Measurements from ENCODE around the gene TBC1D14.

The TBC1D14 gene

DNA sequence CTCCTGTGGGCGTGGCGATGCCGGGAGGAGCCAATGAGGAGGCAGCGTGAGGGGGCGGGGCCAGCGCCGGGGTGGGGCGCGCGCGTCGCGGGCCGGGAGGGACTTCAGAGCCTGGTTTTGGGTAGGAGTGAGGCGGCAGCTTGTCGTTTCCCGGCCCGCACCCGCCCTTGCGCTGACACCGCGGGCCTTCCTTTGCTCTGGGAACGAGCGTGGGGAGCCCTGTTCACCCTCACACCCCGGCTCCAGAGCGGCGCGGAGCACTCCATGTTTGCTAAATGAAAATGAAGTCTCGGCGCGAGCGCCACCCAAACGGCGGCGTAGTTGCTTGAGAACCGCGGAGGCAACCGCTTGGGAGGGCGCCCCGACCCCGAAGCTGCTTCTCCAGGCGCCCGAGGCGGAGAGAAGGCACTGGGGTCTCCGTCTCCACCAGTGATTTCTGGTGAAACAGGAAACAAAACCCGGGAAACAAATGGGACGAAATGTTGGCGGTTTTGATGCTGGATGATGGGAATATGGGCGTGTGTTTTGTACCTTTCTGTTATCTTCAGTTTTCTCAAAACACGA lies 158.7 kb downstream of the TBC1D14 start:
- Histone ChIP-seq H3K4me1 (ENCODE audit: control extremely low read depth in 1 of 4, control insufficient read depth in 4 of 4, insufficient read depth in 4 of 4, low read length in 3 of 4) (peaks cover 8 to 31% (median 28%) of the 10 kb centered on the region in 4 experiments), H3K27me3 (replicated peaks in 2 of 5; ENCODE audit: control insufficient read depth in 4 of 5, insufficient read depth in 5 of 5, low read length in 4 of 5) (peaks cover 0 to 48% (median 10%) of the 10 kb centered on the region in 5 experiments), H3K9me3 (ENCODE audit: control extremely low read depth in 1 of 5, control insufficient read depth in 4 of 5, insufficient read depth in 2 of 5, low read depth in 1 of 5, low read length in 4 of 5) (no peaks in the 10 kb centered on the region), H3K4me3 (ENCODE audit: control insufficient read depth in 1 of 7, extremely low read depth in 1 of 7, insufficient read depth in 4 of 7, low read depth in 2 of 7, low read length in 6 of 7) (peak overlapping the region; percentile 64 to 86 (median 77)), H3K36me3 (ENCODE audit: control insufficient read depth in 4 of 4, insufficient read depth in 4 of 4, low read length in 3 of 4) (peaks cover 5 to 12% (median 9%) of the 10 kb centered on the region in 4 experiments), H3K27ac (ENCODE audit: insufficient read depth in 1 of 2, low read depth in 1 of 2, low read length in 2 of 2, poor library complexity in 1 of 2, severe bottlenecking in 2 of 2) (peak overlapping the region in 1 of 2 experiments; percentile 57)
- DNase-seq: no peak
- WGBS (ENCODE audit: insufficient coverage): under 1% methylated on average over 41 of the region's 50 CpGs
- ChIA-PET CTCF (interaction anchor here (0.9 to 9.2 kb wide), 7 partner anchors 14 to 449 kb away, joined by 3 to 113 read pairs (median 5); partner anchors contain the start of gene TADA2B), POLR2A (no interaction called here)

GRCh38 chr4:7068883-7069282 lies 159.3 kb downstream of the TBC1D14 start:
- peak overlapping the region in 1 of 2 experiments; percentile 57 for H3K27ac ChIP-seq (ENCODE audit: insufficient read depth in 1 of 2, low read depth in 1 of 2, low read length in 2 of 2, poor library complexity in 1 of 2, severe bottlenecking in 2 of 2)
- 2% methylated on average over 17 of the region's 20 CpGs for WGBS (ENCODE audit: insufficient coverage)
- H3K36me3 ChIP-seq (ENCODE audit: control insufficient read depth in 4 of 4, insufficient read depth in 4 of 4, low read length in 3 of 4): peaks cover 1 to 6% (median 5%) of the 10 kb centered on the region in 4 experiments
- DNase-seq: no peak
- ChIA-PET POLR2A (no interaction called here), CTCF (interaction anchor here (0.9 to 9.2 kb wide), 9 partner anchors 13 to 449 kb away, joined by 3 to 113 read pairs (median 5); partner anchors contain the start of gene TADA2B)
- H3K9me3 ChIP-seq (ENCODE audit: control extremely low read depth in 1 of 5, control insufficient read depth in 4 of 5, insufficient read depth in 2 of 5, low read depth in 1 of 5, low read length in 4 of 5): no peaks in the 10 kb centered on the region
- H3K4me3 ChIP-seq (ENCODE audit: control insufficient read depth in 1 of 7, extremely low read depth in 1 of 7, insufficient read depth in 4 of 7, low read depth in 2 of 7, low read length in 6 of 7): peak overlapping the region in 6 of 7 experiments; percentile 65 to 86 (median 80)
- H3K4me1 ChIP-seq (ENCODE audit: control extremely low read depth in 1 of 4, control insufficient read depth in 4 of 4, insufficient read depth in 4 of 4, low read length in 3 of 4): peaks cover 8 to 31% (median 28%) of the 10 kb centered on the region in 4 experiments
- peaks cover 0 to 47% (median 10%) of the 10 kb centered on the region in 5 experiments for H3K27me3 ChIP-seq (replicated peaks in 2 of 5; ENCODE audit: control insufficient read depth in 4 of 5, insufficient read depth in 5 of 5, low read length in 4 of 5)

DNA sequence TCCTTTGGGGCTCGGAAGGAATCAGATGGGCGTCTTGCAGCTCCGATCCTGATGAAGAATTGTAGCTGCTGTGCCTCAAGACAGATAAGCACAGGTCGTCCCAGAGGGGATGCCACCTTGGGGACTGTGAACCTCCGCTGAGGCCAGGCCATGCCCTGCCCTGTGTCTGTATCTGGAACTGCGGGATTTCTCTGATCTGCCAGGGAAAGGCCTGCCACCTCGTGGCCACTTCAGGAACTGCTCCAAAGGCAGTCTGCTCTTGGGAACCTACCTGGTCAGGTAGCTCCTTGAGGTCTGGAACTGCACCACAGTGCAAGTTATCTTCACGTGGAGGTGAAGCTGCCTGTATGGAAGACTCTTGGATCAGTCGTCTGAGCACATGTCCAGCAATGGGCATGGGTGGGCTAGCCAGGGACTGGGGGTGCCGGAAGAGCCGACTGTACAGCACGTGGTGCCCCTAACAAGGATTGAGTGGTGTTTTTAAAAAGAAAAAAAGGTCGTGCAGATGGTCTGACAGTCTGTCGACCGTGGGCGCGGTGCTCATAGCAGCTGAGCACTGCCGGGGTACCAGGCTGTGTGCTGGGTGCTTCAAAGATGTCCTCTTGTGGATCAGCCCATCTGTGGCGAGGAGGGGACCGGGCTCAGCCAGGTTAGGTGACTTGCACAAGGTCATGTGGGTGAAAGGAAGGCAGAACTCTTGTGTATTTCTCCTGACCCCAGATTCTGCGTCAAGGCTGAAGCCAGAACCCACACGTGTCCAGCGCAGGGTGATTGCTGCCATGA lies 161.3 kb downstream of the TBC1D14 start:
- Histone ChIP-seq H3K4me3 (ENCODE audit: control insufficient read depth in 1 of 7, extremely low read depth in 1 of 7, insufficient read depth in 4 of 7, low read depth in 2 of 7, low read length in 6 of 7) (no peak overlapping the region), H3K9me3 (ENCODE audit: control extremely low read depth in 1 of 5, control insufficient read depth in 4 of 5, insufficient read depth in 2 of 5, low read depth in 1 of 5, low read length in 4 of 5) (no peaks in the 10 kb centered on the region), H3K27me3 (replicated peaks in 2 of 5; ENCODE audit: control insufficient read depth in 4 of 5, insufficient read depth in 5 of 5, low read length in 4 of 5) (peaks cover 0 to 59% (median 10%) of the 10 kb centered on the region in 5 experiments), H3K4me1 (ENCODE audit: control extremely low read depth in 1 of 4, control insufficient read depth in 4 of 4, insufficient read depth in 4 of 4, low read length in 3 of 4) (peaks cover 8 to 28% (median 26%) of the 10 kb centered on the region in 4 experiments), H3K27ac (ENCODE audit: insufficient read depth in 1 of 2, low read depth in 1 of 2, low read length in 2 of 2, poor library complexity in 1 of 2, severe bottlenecking in 2 of 2) (no peak overlapping the region), H3K36me3 (ENCODE audit: control insufficient read depth in 4 of 4, insufficient read depth in 4 of 4, low read length in 3 of 4) (no peaks in the 10 kb centered on the region)
- peak; percentile 80 to 86 (median 83) for DNase-seq
- 36% methylated on average over 23 of the region's 23 CpGs for WGBS (ENCODE audit: insufficient coverage)
- ChIA-PET POLR2A (no interaction called here), CTCF (interaction anchor here (0.6 to 9.2 kb wide), 17 partner anchors 9 to 1160 kb away, joined by 3 to 113 read pairs (median 4); partner anchors contain the start of gene TADA2B)

- Histone ChIP-seq H3K27me3 (replicated peaks in 2 of 5; ENCODE audit: control insufficient read depth in 4 of 5, insufficient read depth in 5 of 5, low read length in 4 of 5) (peaks cover 0 to 66% (median 11%) of the 10 kb centered on the region in 5 experiments), H3K4me3 (ENCODE audit: control insufficient read depth in 1 of 7, extremely low read depth in 1 of 7, insufficient read depth in 4 of 7, low read depth in 2 of 7, low read length in 6 of 7) (no peak overlapping the region), H3K27ac (ENCODE audit: insufficient read depth in 1 of 2, low read depth in 1 of 2, low read length in 2 of 2, poor library complexity in 1 of 2, severe bottlenecking in 2 of 2) (no peak overlapping the region), H3K4me1 (ENCODE audit: control extremely low read depth in 1 of 4, control insufficient read depth in 4 of 4, insufficient read depth in 4 of 4, low read length in 3 of 4) (peaks cover 3 to 13% (median 10%) of the 10 kb centered on the region in 4 experiments), H3K9me3 (ENCODE audit: control extremely low read depth in 1 of 5, control insufficient read depth in 4 of 5, insufficient read depth in 2 of 5, low read depth in 1 of 5, low read length in 4 of 5) (no peaks in the 10 kb centered on the region), H3K36me3 (ENCODE audit: control insufficient read depth in 4 of 4, insufficient read depth in 4 of 4, low read length in 3 of 4) (no peaks in the 10 kb centered on the region)
- ChIA-PET POLR2A (no interaction called here), CTCF (interaction anchor here (1.0 to 9.2 kb wide), 7 partner anchors 9 to 216 kb away, joined by 3 to 70 read pairs (median 4); no protein-coding TSS in a partner anchor)
- whole genome bisulfite sequencing (ENCODE audit: insufficient coverage): 91% methylated on average over 14 of the region's 14 CpGs
- DNase-seq: no peak
Measured at GRCh38 chr4:7073059-7073458, 163.4 kb downstream of the TBC1D14 start.

DNA sequence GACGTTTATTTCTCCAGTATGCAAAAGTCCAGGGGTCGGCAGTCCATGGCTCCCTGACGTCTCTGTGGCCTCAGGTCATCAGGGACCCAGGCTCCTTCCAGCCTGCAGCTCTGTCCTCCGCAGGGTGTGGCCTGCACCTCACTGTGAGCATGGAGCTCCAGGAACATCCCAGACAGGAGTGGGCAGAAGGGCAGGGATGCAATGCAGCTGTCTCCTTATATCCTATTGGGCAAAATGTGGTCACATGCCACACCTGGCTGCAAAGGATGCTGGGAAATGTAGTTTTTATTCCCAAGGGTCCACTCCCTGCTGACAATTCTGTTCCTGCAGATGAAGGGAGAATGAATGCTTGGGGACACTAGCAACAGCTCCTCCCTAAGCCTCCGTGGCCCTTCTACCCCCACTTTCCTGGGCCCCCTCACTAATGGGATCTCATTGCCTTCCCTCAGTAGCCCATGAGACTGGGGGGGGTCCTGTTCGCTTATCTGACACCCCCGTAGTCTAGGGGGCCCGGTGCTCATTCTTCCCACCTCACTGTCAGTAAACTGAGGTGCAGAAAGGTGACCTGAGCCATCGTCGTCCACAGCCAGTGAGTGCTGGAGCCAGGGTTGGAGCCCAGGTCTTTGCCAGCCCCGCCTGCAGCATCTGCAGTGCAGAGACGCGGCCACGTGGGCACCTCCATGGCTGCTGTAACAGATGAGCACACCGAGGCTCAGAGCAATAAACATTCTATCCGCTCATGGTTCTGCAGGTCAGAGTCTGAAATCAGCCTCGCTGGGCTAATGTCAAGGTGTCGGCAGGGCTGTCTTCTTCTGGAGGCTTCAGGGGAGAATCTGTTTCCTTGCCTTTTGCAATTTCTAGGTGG lies 164.1 kb downstream of the TBC1D14 start:
- POLR2A ChIA-PET: no interaction called here
- Histone ChIP-seq H3K27me3 (replicated peaks in 2 of 5; ENCODE audit: control insufficient read depth in 4 of 5, insufficient read depth in 5 of 5, low read length in 4 of 5) (peaks cover 0 to 65% (median 11%) of the 10 kb centered on the region in 5 experiments), H3K9me3 (ENCODE audit: control extremely low read depth in 1 of 5, control insufficient read depth in 4 of 5, insufficient read depth in 2 of 5, low read depth in 1 of 5, low read length in 4 of 5) (no peaks in the 10 kb centered on the region), H3K36me3 (ENCODE audit: control insufficient read depth in 4 of 4, insufficient read depth in 4 of 4, low read length in 3 of 4) (no peaks in the 10 kb centered on the region), H3K4me3 (ENCODE audit: control insufficient read depth in 1 of 7, extremely low read depth in 1 of 7, insufficient read depth in 4 of 7, low read depth in 2 of 7, low read length in 6 of 7) (no peak overlapping the region), H3K27ac (ENCODE audit: insufficient read depth in 1 of 2, low read depth in 1 of 2, low read length in 2 of 2, poor library complexity in 1 of 2, severe bottlenecking in 2 of 2) (no peak overlapping the region), H3K4me1 (ENCODE audit: control extremely low read depth in 1 of 4, control insufficient read depth in 4 of 4, insufficient read depth in 4 of 4, low read length in 3 of 4) (peaks cover 3 to 9% (median 5%) of the 10 kb centered on the region in 4 experiments)
- CTCF ChIA-PET: interaction anchor here (1.0 to 9.2 kb wide), 5 partner anchors 8 to 217 kb away, joined by 3 to 70 read pairs (median 4); no protein-coding TSS in a partner anchor
- WGBS (ENCODE audit: insufficient coverage): 75% methylated on average over 18 of the region's 18 CpGs
- DNase-seq: peak; percentile 34 to 57 (median 43)

DNA sequence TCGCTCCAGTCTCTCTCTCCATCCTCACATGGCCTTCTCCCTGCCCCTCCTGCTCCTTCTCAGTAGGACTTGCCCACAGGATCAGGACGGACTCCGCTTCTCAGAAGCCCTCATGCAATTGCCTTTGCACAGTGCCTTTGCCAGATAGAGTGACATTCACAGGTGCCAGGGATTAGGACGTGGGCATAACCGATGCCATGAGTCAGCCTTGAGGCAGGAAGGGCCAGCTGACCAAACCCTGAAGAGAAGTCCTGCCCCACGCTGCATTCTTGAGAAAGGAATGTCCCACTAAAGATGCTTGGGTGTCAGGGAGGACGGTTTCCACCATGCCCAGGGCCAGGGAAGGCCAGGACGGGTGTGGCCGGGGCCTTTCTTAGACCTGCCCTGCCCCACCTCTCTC lies 164.8 kb downstream of the TBC1D14 start:
- no peak for DNase-seq
- Histone ChIP-seq H3K27ac (ENCODE audit: insufficient read depth in 1 of 2, low read depth in 1 of 2, low read length in 2 of 2, poor library complexity in 1 of 2, severe bottlenecking in 2 of 2) (no peak overlapping the region), H3K4me3 (ENCODE audit: control insufficient read depth in 1 of 7, extremely low read depth in 1 of 7, insufficient read depth in 4 of 7, low read depth in 2 of 7, low read length in 6 of 7) (no peak overlapping the region), H3K36me3 (ENCODE audit: control insufficient read depth in 4 of 4, insufficient read depth in 4 of 4, low read length in 3 of 4) (no peaks in the 10 kb centered on the region), H3K27me3 (replicated peaks in 2 of 5; ENCODE audit: control insufficient read depth in 4 of 5, insufficient read depth in 5 of 5, low read length in 4 of 5) (peaks cover 0 to 58% (median 8%) of the 10 kb centered on the region in 5 experiments), H3K4me1 (ENCODE audit: control extremely low read depth in 1 of 4, control insufficient read depth in 4 of 4, insufficient read depth in 4 of 4, low read length in 3 of 4) (peaks cover 0 to 4% (median under 1%) of the 10 kb centered on the region in 4 experiments), H3K9me3 (ENCODE audit: control extremely low read depth in 1 of 5, control insufficient read depth in 4 of 5, insufficient read depth in 2 of 5, low read depth in 1 of 5, low read length in 4 of 5) (no peaks in the 10 kb centered on the region)
- POLR2A ChIA-PET: no interaction called here
- CTCF ChIA-PET: interaction anchor here (0.9 kb wide), 1 partner anchor 36 kb away, joined by 3 read pairs; no protein-coding TSS in a partner anchor
- 79% methylated on average over 9 of the region's 9 CpGs for WGBS (ENCODE audit: insufficient coverage)

Measured in common myeloid progenitor, CD34-positive (primary cell).